ENCODE data around the gene PSMB3.

DNA sequence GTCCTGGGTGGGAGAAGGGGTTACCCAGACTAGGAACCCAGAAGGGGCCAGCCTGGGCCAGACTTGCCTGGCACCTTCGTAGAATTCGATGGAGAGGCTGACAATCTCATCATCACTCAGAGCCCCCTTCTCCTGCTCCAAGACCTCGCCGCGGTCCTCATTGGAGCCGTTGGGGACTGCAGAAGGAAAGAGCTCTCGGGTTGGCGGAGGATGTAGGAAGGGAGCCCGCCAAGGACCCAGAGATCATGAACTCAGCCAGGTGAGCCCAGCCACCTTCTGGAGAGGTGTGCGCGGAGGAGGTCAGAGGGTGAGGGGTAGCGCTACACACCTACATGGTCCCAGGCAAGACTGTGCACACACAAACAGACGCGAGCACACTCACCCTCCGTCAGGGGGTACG, 13.9 kb upstream of the PSMB3 start:
- TF ChIP-seq ZNF282 (CRISPR knock-in tag; IDR thresholded peaks at IDR 0.05), result no peak
- TF ChIP-seq TFE3 (CRISPR knock-in tag; IDR thresholded peaks at IDR 0.05), result no peak

Measured in K562 (cell line).